ENCODE measurements around the gene SLC6A17. TPM values are rescaled to one million over a fixed set of nuclear protein-coding genes. Genes with fewer than 3 reads are reported as not detected.

Gene SLC6A17
- polyA plus RNA-seq, 3 donors = not detected

- no peaks in the 10 kb centered on the region for H3K36me3 Mint-ChIP-seq
- H2AFZ ChIP-seq (ENCODE audit: insufficient read depth, low read depth, low read length, poor library complexity, severe bottlenecking) = no peak overlapping the region
- H3K79me2 ChIP-seq (ENCODE audit: insufficient read depth, low read length) = no peaks in the 10 kb centered on the region
- intact Hi-C loops (cut with micrococcal nuclease) = no loop called here
- no peak overlapping the region for H3K4me3 ChIP-seq (replicated peaks in 1 of 3; ENCODE audit: low read depth in 2 of 3, low read length in 3 of 3)
- no peak for DNase-seq
- no peak overlapping the region for H3K27ac ChIP-seq (ENCODE audit: low read depth in 1 of 2, low read length in 2 of 2)
- H3K4me1 Mint-ChIP-seq = peaks cover 3% of the 10 kb centered on the region
- no peaks in the 10 kb centered on the region for H3K36me3 ChIP-seq (replicated peaks in 1 of 2; ENCODE audit: control insufficient read depth in 1 of 2, insufficient read depth in 2 of 2, low read length in 2 of 2)
- H3K4me2 ChIP-seq (replicated peaks; ENCODE audit: extremely low read depth, low read length, poor library complexity, severe bottlenecking) = no peak overlapping the region
- no peaks in the 10 kb centered on the region for H4K20me1 ChIP-seq (ENCODE audit: insufficient read depth, low read length)
- H3K9me3 Mint-ChIP-seq = no peaks in the 10 kb centered on the region
- no peak for TF ChIP-seq CTCF (IDR thresholded peaks at IDR 0.05)
- H3K4me3 Mint-ChIP-seq = no peak overlapping the region
- peaks cover 0 to 6% (median 1%) of the 10 kb centered on the region in 3 donors for H3K27me3 Mint-ChIP-seq (ENCODE audit: low read depth in 3 of 3)
- 100% methylated on average over 1 of the region's 4 CpGs for WGBS (ENCODE audit: insufficient coverage)
- no peaks in the 10 kb centered on the region for H3K27me3 ChIP-seq (ENCODE audit: control insufficient read depth in 2 of 2, insufficient read depth in 2 of 2, low read length in 2 of 2)
- no peaks in the 10 kb centered on the region for H3K9me3 ChIP-seq (replicated peaks in 1 of 2; ENCODE audit: control insufficient read depth in 1 of 2, insufficient read depth in 1 of 2, low read length in 2 of 2)
- H3K27ac Mint-ChIP-seq = no peak overlapping the region
- H3K4me1 ChIP-seq (ENCODE audit: control insufficient read depth in 1 of 2, insufficient read depth in 2 of 2, low read length in 2 of 2) = peaks cover 0 to 3% of the 10 kb centered on the region in 2 donors
- H3K9ac ChIP-seq (ENCODE audit: insufficient read depth, low read length, poor library complexity, severe bottlenecking) = no peak overlapping the region
Measured at GRCh38 chr1:110248746-110249145, 98.5 kb downstream of the SLC6A17 start.

GRCh38 chr1:110249256-110249655 lies 99.0 kb downstream of the SLC6A17 start:
- H3K79me2 ChIP-seq (ENCODE audit: insufficient read depth, low read length) = no peaks in the 10 kb centered on the region
- no peaks in the 10 kb centered on the region for H3K27me3 ChIP-seq (ENCODE audit: control insufficient read depth in 2 of 2, insufficient read depth in 2 of 2, low read length in 2 of 2)
- Mint-ChIP-seq H3K4me3 (no peak overlapping the region), H3K27ac (no peak overlapping the region), H3K36me3 (no peaks in the 10 kb centered on the region), H3K9me3 (no peaks in the 10 kb centered on the region), H3K4me1 (no peaks in the 10 kb centered on the region), H3K27me3 (ENCODE audit: low read depth in 3 of 3) (peaks cover 0 to 6% (median 1%) of the 10 kb centered on the region in 3 donors)
- intact Hi-C loops (cut with micrococcal nuclease) = no loop called here
- H3K4me1 ChIP-seq (ENCODE audit: control insufficient read depth in 1 of 2, insufficient read depth in 2 of 2, low read length in 2 of 2) = no peaks in the 10 kb centered on the region
- H3K4me3 ChIP-seq (replicated peaks in 1 of 3; ENCODE audit: low read depth in 2 of 3, low read length in 3 of 3) = no peak overlapping the region
- no peaks in the 10 kb centered on the region for H3K36me3 ChIP-seq (replicated peaks in 1 of 2; ENCODE audit: control insufficient read depth in 1 of 2, insufficient read depth in 2 of 2, low read length in 2 of 2)
- no peaks in the 10 kb centered on the region for H4K20me1 ChIP-seq (ENCODE audit: insufficient read depth, low read length)
- no peak overlapping the region for H3K4me2 ChIP-seq (replicated peaks; ENCODE audit: extremely low read depth, low read length, poor library complexity, severe bottlenecking)
- no peak overlapping the region for H3K27ac ChIP-seq (ENCODE audit: low read depth in 1 of 2, low read length in 2 of 2)
- no peak for TF ChIP-seq CTCF (IDR thresholded peaks at IDR 0.05)
- WGBS (ENCODE audit: insufficient coverage) = 87% methylated on average over 3 of the region's 4 CpGs
- H2AFZ ChIP-seq (ENCODE audit: insufficient read depth, low read depth, low read length, poor library complexity, severe bottlenecking) = no peak overlapping the region
- no peaks in the 10 kb centered on the region for H3K9me3 ChIP-seq (replicated peaks in 1 of 2; ENCODE audit: control insufficient read depth in 1 of 2, insufficient read depth in 1 of 2, low read length in 2 of 2)
- no peak overlapping the region for H3K9ac ChIP-seq (ENCODE audit: insufficient read depth, low read length, poor library complexity, severe bottlenecking)
- DNase-seq = no peak
